Activated CD4-positive, alpha-beta T cell treated with anti-CD3 and anti-CD28 coated beads, Interleukin-2, amount 50 U/mL, for 24 hours (primary cell): ENCODE measurements around the gene OR1K1.
"Not testable (repeated sequence)": the region's sequence is repeated elsewhere in the genome, so short reads cannot be mapped to it uniquely, and the experiment has no call there.

Source experiments
- DNase-seq, 2 donors: peaks; one replicate each; pipeline ENCODE4 v3.0.0-alpha.2; 2020; ENCODE audit warnings: low read depth in 1 of 2, low spot score in 1 of 2

OR1K1 gene

GRCh38 chr9:122810306-122810946, 10.5 kb downstream of the OR1K1 start:
- peak; percentile 65 to 66 for DNase-seq

GRCh38 chr9:122812736-122813135, 12.8 kb downstream of the OR1K1 start:
- DNase-seq = no peak

GRCh38 chr9:122814545-122814944, 14.6 kb downstream of the OR1K1 start:
- DNase-seq = no peak

- no peak for DNase-seq
Observed at GRCh38 chr9:122815544-122815943, 15.6 kb downstream of the OR1K1 start.

- peak in 1 of 2 donors; percentile 9 for DNase-seq
Observed at GRCh38 chr9:122816163-122816867, 16.4 kb downstream of the OR1K1 start.

- no peak for DNase-seq
Observed at GRCh38 chr9:122819326-122819725, 19.4 kb downstream of the OR1K1 start.

GRCh38 chr9:122819791-122820489, 20.0 kb downstream of the OR1K1 start:
- no peak for DNase-seq

GRCh38 chr9:122820490-122820845, 20.5 kb downstream of the OR1K1 start:
- DNase-seq = no peak

- DNase-seq = no peak
Observed at GRCh38 chr9:122821278-122821943, 21.5 kb downstream of the OR1K1 start.

GRCh38 chr9:122822056-122822455, 22.1 kb downstream of the OR1K1 start:
- no peak for DNase-seq

- no peak for DNase-seq
Observed at GRCh38 chr9:122822938-122823337, 23.0 kb downstream of the OR1K1 start.

- DNase-seq = no peak
Observed at GRCh38 chr9:122827761-122828093, 27.8 kb downstream of the OR1K1 start.

- DNase-seq = not testable (repeated sequence)
Observed at GRCh38 chr9:122828965-122829284, 29.0 kb downstream of the OR1K1 start.

- no peak for DNase-seq
Observed at GRCh38 chr9:122832194-122832593, 32.3 kb downstream of the OR1K1 start.

- no peak for DNase-seq
Observed at GRCh38 chr9:122835313-122835731, 35.4 kb downstream of the OR1K1 start.

GRCh38 chr9:122837266-122837850, 37.4 kb downstream of the OR1K1 start:
- DNase-seq = no peak

GRCh38 chr9:122838441-122838840, 38.5 kb downstream of the OR1K1 start:
- not testable (repeated sequence) for DNase-seq

- no peak for DNase-seq
Observed at GRCh38 chr9:122841501-122841900, 41.6 kb downstream of the OR1K1 start.

- no peak for DNase-seq
Observed at GRCh38 chr9:122844137-122844536, 44.2 kb downstream of the OR1K1 start.

- DNase-seq = no peak
Observed at GRCh38 chr9:122845116-122845515, 45.2 kb downstream of the OR1K1 start.

GRCh38 chr9:122846371-122846940, 46.5 kb downstream of the OR1K1 start:
- DNase-seq = no peak
